IPS-18c (cell line): Measurements from ENCODE around the gene HEATR5A.

Source experiments
- H3K4me3 ChIP-seq: 2 replicates; pipeline ENCODE4 v1.7.0; 2013; ENCODE audit warnings: low read depth, mild to moderate bottlenecking, low read length, moderate library complexity; ENCODE audit not compliant: insufficient read depth
- H3K9me3 ChIP-seq: one replicate; pipeline ENCODE4 v1.6.1; 2013; ENCODE audit warnings: mild to moderate bottlenecking, low read length, moderate library complexity; ENCODE audit not compliant: control insufficient read depth, insufficient read depth

Gene HEATR5A

GRCh38 chr14:31435276-31435675 is 14.9 kb upstream of the HEATR5A start:
- H3K4me3 ChIP-seq = no peak overlapping the region

GRCh38 chr14:31430634-31431264 is 10.4 kb upstream of the HEATR5A start:
- Histone ChIP-seq H3K9me3 (no peaks in the 10 kb centered on the region), H3K4me3 (no peak overlapping the region)

More at GRCh38 chr14:31435276-31435675, 14.9 kb upstream of the HEATR5A start:
- H3K9me3 ChIP-seq = no peaks in the 10 kb centered on the region

- H3K4me3 ChIP-seq = no peak overlapping the region
- H3K9me3 ChIP-seq = no peaks in the 10 kb centered on the region
These were observed 9.4 kb upstream of the HEATR5A start for GRCh38 chr14:31429791-31430190.

- Histone ChIP-seq H3K4me3 (no peak overlapping the region), H3K9me3 (no peaks in the 10 kb centered on the region)
These were observed 7.7 kb upstream of the HEATR5A start for GRCh38 chr14:31428011-31428410.

GRCh38 chr14:31426663-31427062 is 6.3 kb upstream of the HEATR5A start:
- Histone ChIP-seq H3K4me3 (no peak overlapping the region), H3K9me3 (no peaks in the 10 kb centered on the region)

GRCh38 chr14:31425905-31426304 is 5.6 kb upstream of the HEATR5A start:
- no peak overlapping the region for H3K4me3 ChIP-seq
- H3K9me3 ChIP-seq = no peaks in the 10 kb centered on the region

GRCh38 chr14:31421200-31421599 is 850 bp upstream of the HEATR5A start:
- H3K9me3 ChIP-seq = no peaks in the 10 kb centered on the region
- no peak overlapping the region for H3K4me3 ChIP-seq

GRCh38 chr14:31419967-31420318 is 407 bp downstream of the HEATR5A start:
- Histone ChIP-seq H3K9me3 (no peaks in the 10 kb centered on the region), H3K4me3 (peak overlapping the region; percentile 83)

GRCh38 chr14:31419179-31419966 is 977 bp downstream of the HEATR5A start:
- Histone ChIP-seq H3K4me3 (peak overlapping the region; percentile 83; the same call in 1 of the 2 replicates), H3K9me3 (no peaks in the 10 kb centered on the region)

- Histone ChIP-seq H3K9me3 (no peaks in the 10 kb centered on the region), H3K4me3 (no peak overlapping the region)
These were observed 1.9 kb downstream of the HEATR5A start for GRCh38 chr14:31418440-31418839.

- Histone ChIP-seq H3K9me3 (no peaks in the 10 kb centered on the region), H3K4me3 (no peak overlapping the region)
These were observed 6.0 kb downstream of the HEATR5A start for GRCh38 chr14:31414190-31414833.

GRCh38 chr14:31411218-31411727 is 9.1 kb downstream of the HEATR5A start:
- no peaks in the 10 kb centered on the region for H3K9me3 ChIP-seq

GRCh38 chr14:31410048-31410650 is 10.2 kb downstream of the HEATR5A start:
- Histone ChIP-seq H3K9me3 (no peaks in the 10 kb centered on the region), H3K4me3 (no peak overlapping the region)

More at GRCh38 chr14:31411218-31411727, 9.1 kb downstream of the HEATR5A start:
- no peak overlapping the region for H3K4me3 ChIP-seq

GRCh38 chr14:31408421-31408820 is 11.9 kb downstream of the HEATR5A start:
- Histone ChIP-seq H3K4me3 (no peak overlapping the region), H3K9me3 (no peaks in the 10 kb centered on the region)

GRCh38 chr14:31405599-31406232 is 14.6 kb downstream of the HEATR5A start:
- Histone ChIP-seq H3K9me3 (no peaks in the 10 kb centered on the region), H3K4me3 (no peak overlapping the region)

GRCh38 chr14:31405106-31405505 is 15.2 kb downstream of the HEATR5A start:
- Histone ChIP-seq H3K9me3 (no peaks in the 10 kb centered on the region), H3K4me3 (no peak overlapping the region)

- Histone ChIP-seq H3K9me3 (no peaks in the 10 kb centered on the region), H3K4me3 (no peak overlapping the region)
These were observed 16.6 kb downstream of the HEATR5A start for GRCh38 chr14:31403707-31404106.
